Measurements from ENCODE around the gene BST2.

Gene BST2

GRCh38 chr19:17419621-17420474, 14.4 kb upstream of the BST2 start, which contains the start of gene MVB12A:
TSS of gene MVB12A (plus strand) at chr19:17420047. CDS start at chr19:17420136, 89 bp downstream.
- TF ChIP-seq CTCF (IDR thresholded peaks at IDR 0.05; ENCODE audit: extremely low read depth, insufficient read depth, missing control alignments), result peak; percentile 9
- peak; percentile 99 for DNase-seq (ENCODE audit: low spot score)
- in situ Hi-C loops (cut with MboI; ENCODE audit: low pct_unique_long_range_greater_than_20kb, low sequenced_read_pairs, unreplicated experiment), result no loop called here

GRCh38 chr19:17419154-17419620, 13.8 kb upstream of the BST2 start:
- in situ Hi-C loops (cut with MboI; ENCODE audit: low pct_unique_long_range_greater_than_20kb, low sequenced_read_pairs, unreplicated experiment), result no loop called here
- no peak for TF ChIP-seq CTCF (IDR thresholded peaks at IDR 0.05; ENCODE audit: extremely low read depth, insufficient read depth, missing control alignments)
- DNase-seq (ENCODE audit: low spot score), result no peak

- no peak for TF ChIP-seq CTCF (IDR thresholded peaks at IDR 0.05; ENCODE audit: extremely low read depth, insufficient read depth, missing control alignments)
- in situ Hi-C loops (cut with MboI; ENCODE audit: low pct_unique_long_range_greater_than_20kb, low sequenced_read_pairs, unreplicated experiment), result no loop called here
- DNase-seq (ENCODE audit: low spot score), result no peak
Observed at GRCh38 chr19:17418710-17419109, 13.3 kb upstream of the BST2 start.

GRCh38 chr19:17415121-17415520, 9.7 kb upstream of the BST2 start:
- no peak for DNase-seq (ENCODE audit: low spot score)
- in situ Hi-C loops (cut with MboI; ENCODE audit: low pct_unique_long_range_greater_than_20kb, low sequenced_read_pairs, unreplicated experiment), result no loop called here

GRCh38 chr19:17414097-17414496, 8.7 kb upstream of the BST2 start:
- DNase-seq (ENCODE audit: low spot score), result no peak
- no peak for TF ChIP-seq CTCF (IDR thresholded peaks at IDR 0.05; ENCODE audit: extremely low read depth, insufficient read depth, missing control alignments)
- in situ Hi-C loops (cut with MboI; ENCODE audit: low pct_unique_long_range_greater_than_20kb, low sequenced_read_pairs, unreplicated experiment), result no loop called here

More at GRCh38 chr19:17415121-17415520, 9.7 kb upstream of the BST2 start:
- no peak for TF ChIP-seq CTCF (IDR thresholded peaks at IDR 0.05; ENCODE audit: extremely low read depth, insufficient read depth, missing control alignments)

- no peak for DNase-seq (ENCODE audit: low spot score)
- in situ Hi-C loops (cut with MboI; ENCODE audit: low pct_unique_long_range_greater_than_20kb, low sequenced_read_pairs, unreplicated experiment), result no loop called here
- TF ChIP-seq CTCF (IDR thresholded peaks at IDR 0.05; ENCODE audit: extremely low read depth, insufficient read depth, missing control alignments), result no peak
Observed at GRCh38 chr19:17411801-17412200, 6.4 kb upstream of the BST2 start.
